ENCODE results near the gene CD55.

CD55 gene

GRCh38 chr1:207397525-207397926, 76.0 kb downstream of the CD55 start:
- Histone ChIP-seq H3K36me3 (replicated peaks; ENCODE audit: insufficient read depth, low read length) (no peaks in the 10 kb centered on the region), H3K4me3 (ENCODE audit: low read length) (no peak overlapping the region), H3F3A (ENCODE audit: insufficient read depth, low read length) (no peaks in the 10 kb centered on the region), H4K20me1 (ENCODE audit: insufficient read depth, low read length) (no peaks in the 10 kb centered on the region), H3K4me1 (ENCODE audit: low read length) (no peaks in the 10 kb centered on the region), H3K9ac (ENCODE audit: low read length) (no peak overlapping the region), H3K9me3 (replicated peaks; ENCODE audit: insufficient read depth, low read length) (no peaks in the 10 kb centered on the region), H3K27me3 (replicated peaks; ENCODE audit: insufficient read depth, low read length) (no peaks in the 10 kb centered on the region), H3K79me2 (ENCODE audit: low read length) (no peaks in the 10 kb centered on the region), H3K4me2 (ENCODE audit: low read depth, low read length) (no peak overlapping the region), H3K9me2 (replicated peaks; ENCODE audit: insufficient read depth, low read length) (no peaks in the 10 kb centered on the region), H2AFZ (ENCODE audit: low read length) (no peak overlapping the region), H3K27ac (ENCODE audit: low read length) (no peak overlapping the region)
- TF ChIP-seq CTCF (IDR thresholded peaks at IDR 0.05; ENCODE audit: low read length) = no peak
- TF ChIP-seq EZH2 (optimal IDR thresholded peaks at IDR 0.05; ENCODE audit: low read depth, low read length) = no peak
- TF ChIP-seq EZH2phosphoT487 (IDR thresholded peaks at IDR 0.05; ENCODE audit: low read length) = no peak
- DNase-seq = no peak

GRCh38 chr1:207398986-207399385, 77.5 kb downstream of the CD55 start:
- no peak overlapping the region for H3K9ac ChIP-seq (ENCODE audit: low read length)
- H3K79me2 ChIP-seq (ENCODE audit: low read length) = no peaks in the 10 kb centered on the region
- H3K4me2 ChIP-seq (ENCODE audit: low read depth, low read length) = no peak overlapping the region
- no peaks in the 10 kb centered on the region for H4K20me1 ChIP-seq (ENCODE audit: insufficient read depth, low read length)
- no peak overlapping the region for H3K4me3 ChIP-seq (ENCODE audit: low read length)
- H3K9me2 ChIP-seq (replicated peaks; ENCODE audit: insufficient read depth, low read length) = no peaks in the 10 kb centered on the region
- no peak overlapping the region for H3K27ac ChIP-seq (ENCODE audit: low read length)
- no peak overlapping the region for H2AFZ ChIP-seq (ENCODE audit: low read length)
- H3K4me1 ChIP-seq (ENCODE audit: low read length) = no peaks in the 10 kb centered on the region
- no peaks in the 10 kb centered on the region for H3K27me3 ChIP-seq (replicated peaks; ENCODE audit: insufficient read depth, low read length)
- no peaks in the 10 kb centered on the region for H3K36me3 ChIP-seq (replicated peaks; ENCODE audit: insufficient read depth, low read length)
- no peaks in the 10 kb centered on the region for H3F3A ChIP-seq (ENCODE audit: insufficient read depth, low read length)
- H3K9me3 ChIP-seq (replicated peaks; ENCODE audit: insufficient read depth, low read length) = no peaks in the 10 kb centered on the region
- TF ChIP-seq EZH2phosphoT487 (IDR thresholded peaks at IDR 0.05; ENCODE audit: low read length) = no peak
- TF ChIP-seq EZH2 (optimal IDR thresholded peaks at IDR 0.05; ENCODE audit: low read depth, low read length) = no peak
- TF ChIP-seq CTCF (IDR thresholded peaks at IDR 0.05; ENCODE audit: low read length) = no peak
- DNase-seq = no peak

GRCh38 chr1:207401578-207401977, 80.1 kb downstream of the CD55 start:
- H3K27me3 ChIP-seq (replicated peaks; ENCODE audit: insufficient read depth, low read length) = no peaks in the 10 kb centered on the region
- no peaks in the 10 kb centered on the region for H3K79me2 ChIP-seq (ENCODE audit: low read length)
- H4K20me1 ChIP-seq (ENCODE audit: insufficient read depth, low read length) = no peaks in the 10 kb centered on the region
- no peak overlapping the region for H3K4me3 ChIP-seq (ENCODE audit: low read length)
- TF ChIP-seq EZH2phosphoT487 (IDR thresholded peaks at IDR 0.05; ENCODE audit: low read length) = no peak
- peak; percentile 38 for TF ChIP-seq CTCF (IDR thresholded peaks at IDR 0.05; ENCODE audit: low read length)
- no peak for TF ChIP-seq EZH2 (optimal IDR thresholded peaks at IDR 0.05; ENCODE audit: low read depth, low read length)
- H3K4me2 ChIP-seq (ENCODE audit: low read depth, low read length) = no peak overlapping the region
- no peak overlapping the region for H3K9ac ChIP-seq (ENCODE audit: low read length)
- H3K27ac ChIP-seq (ENCODE audit: low read length) = no peak overlapping the region
- H3F3A ChIP-seq (ENCODE audit: insufficient read depth, low read length) = no peaks in the 10 kb centered on the region
- no peaks in the 10 kb centered on the region for H3K36me3 ChIP-seq (replicated peaks; ENCODE audit: insufficient read depth, low read length)
- H3K9me3 ChIP-seq (replicated peaks; ENCODE audit: insufficient read depth, low read length) = no peaks in the 10 kb centered on the region
- no peaks in the 10 kb centered on the region for H3K9me2 ChIP-seq (replicated peaks; ENCODE audit: insufficient read depth, low read length)
- no peak for DNase-seq
- no peak overlapping the region for H2AFZ ChIP-seq (ENCODE audit: low read length)
- H3K4me1 ChIP-seq (ENCODE audit: low read length) = no peaks in the 10 kb centered on the region
